Measurements from ENCODE around the gene TMCC2. TPM values are rescaled to one million over a fixed set of nuclear protein-coding genes. Genes with fewer than 3 reads are reported as not detected.
A peak's percentile ranks its signal among the peaks of the same experiment; 100 is the strongest.

Gene TMCC2
- polyA plus RNA-seq, 3 donors from 2014 or later: 0.50 to 1.1 TPM; not detected in 1

- no peak overlapping the region for H3K4me3 Mint-ChIP-seq
These were observed 76.9 kb downstream of the TMCC2 start for GRCh38 chr1:205304695-205305070.

GRCh38 chr1:205306929-205307566 is 79.3 kb downstream of the TMCC2 start:
- Mint-ChIP-seq H3K36me3 (peaks cover 28 to 78% (median 43%) of the 10 kb centered on the region in 3 donors), H3K4me1 (peaks cover 34 to 58% of the 10 kb centered on the region in 2 donors), H3K27ac (peak overlapping the region in 3 of 6 donors; percentile 12 to 64 (median 41)), H3K27me3 (ENCODE audit: low read depth in 3 of 3) (peaks cover 0 to 4% (median 2%) of the 10 kb centered on the region in 3 donors), H3K9me3 (no peaks in the 10 kb centered on the region), H3K4me3 (no peak overlapping the region)
- no peak for DNase-seq

More at GRCh38 chr1:205304695-205305070, 76.9 kb downstream of the TMCC2 start:
- Mint-ChIP-seq H3K27ac (peak overlapping the region in 1 of 6 donors; percentile 63), H3K36me3 (peaks cover 18 to 63% (median 30%) of the 10 kb centered on the region in 3 donors), H3K9me3 (no peaks in the 10 kb centered on the region), H3K4me1 (peaks cover 17 to 39% of the 10 kb centered on the region in 2 donors), H3K27me3 (ENCODE audit: low read depth in 3 of 3) (peaks cover 1 to 2% (median 2%) of the 10 kb centered on the region in 3 donors)
- DNase-seq: no peak

DNA sequence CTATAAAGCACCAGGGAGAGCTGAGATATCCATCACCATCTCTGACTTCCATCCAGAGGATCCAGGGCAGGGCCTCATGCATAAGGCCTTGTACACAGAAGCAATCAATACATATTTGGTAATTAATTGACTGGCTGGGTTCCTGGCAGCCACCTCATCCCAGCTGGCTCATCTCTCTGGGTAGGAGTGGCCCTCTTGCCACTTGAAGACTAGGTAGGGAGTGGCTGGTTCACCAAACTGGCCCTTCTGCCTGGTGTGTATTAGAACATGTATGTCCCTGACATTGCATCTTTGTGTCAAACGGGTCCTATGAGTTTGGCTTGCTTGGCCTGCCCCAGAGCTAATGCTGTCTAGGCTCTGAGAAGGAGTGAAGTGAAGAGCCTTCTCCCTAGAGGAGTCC is 82.0 kb downstream of the TMCC2 start:
- H3K27me3 Mint-ChIP-seq (ENCODE audit: low read depth in 3 of 3): peaks cover 0 to 8% (median 2%) of the 10 kb centered on the region in 3 donors
- no peaks in the 10 kb centered on the region for H3K9me3 Mint-ChIP-seq
- H3K4me1 Mint-ChIP-seq: peaks cover 56 to 78% of the 10 kb centered on the region in 2 donors
- DNase-seq: no peak
- H3K27ac Mint-ChIP-seq: peak overlapping the region in 3 of 6 donors; percentile 26 to 71 (median 32)
- peaks cover 21 to 66% (median 36%) of the 10 kb centered on the region in 3 donors for H3K36me3 Mint-ChIP-seq
- no peak overlapping the region for H3K4me3 Mint-ChIP-seq

GRCh38 chr1:205310976-205311704 is 83.4 kb downstream of the TMCC2 start:
- peak overlapping the region in 3 of 5 donors; percentile 15 to 55 (median 35) for H3K4me3 Mint-ChIP-seq
- H3K4me1 Mint-ChIP-seq: peaks cover 63 to 84% of the 10 kb centered on the region in 2 donors
- H3K36me3 Mint-ChIP-seq: peaks cover 12 to 55% (median 26%) of the 10 kb centered on the region in 3 donors
- H3K27me3 Mint-ChIP-seq (ENCODE audit: low read depth in 3 of 3): peaks cover 0 to 8% (median 2%) of the 10 kb centered on the region in 3 donors
- H3K27ac Mint-ChIP-seq: peak overlapping the region; percentile 58 to 98 (median 82)
- H3K9me3 Mint-ChIP-seq: no peaks in the 10 kb centered on the region
- no peak for DNase-seq

- Mint-ChIP-seq H3K4me3 (peak overlapping the region; percentile 79 to 93 (median 89)), H3K27me3 (ENCODE audit: low read depth in 3 of 3) (peaks cover 0 to 8% (median 2%) of the 10 kb centered on the region in 3 donors), H3K9me3 (no peaks in the 10 kb centered on the region), H3K4me1 (peaks cover 79 to 87% of the 10 kb centered on the region in 2 donors), H3K27ac (peak overlapping the region; percentile 92 to 98 (median 97)), H3K36me3 (peaks cover 12 to 38% (median 23%) of the 10 kb centered on the region in 3 donors)
- DNase-seq: peak in 2 of 3 donors; percentile 14 to 21
These were observed 85.3 kb downstream of the TMCC2 start for GRCh38 chr1:205312866-205313562.

GRCh38 chr1:205313563-205314308 is 86.0 kb downstream of the TMCC2 start:
- peak; percentile 65 to 71 (median 66) for DNase-seq
- peaks cover 87 to 92% of the 10 kb centered on the region in 2 donors for H3K4me1 Mint-ChIP-seq
- H3K27ac Mint-ChIP-seq: peak overlapping the region; percentile 92 to 98 (median 97)
- peaks cover 15 to 31% (median 17%) of the 10 kb centered on the region in 3 donors for H3K36me3 Mint-ChIP-seq
- H3K27me3 Mint-ChIP-seq (ENCODE audit: low read depth in 3 of 3): peaks cover 0 to 8% (median 2%) of the 10 kb centered on the region in 3 donors
- H3K9me3 Mint-ChIP-seq: no peaks in the 10 kb centered on the region
- H3K4me3 Mint-ChIP-seq: peak overlapping the region; percentile 79 to 93 (median 89)

DNA sequence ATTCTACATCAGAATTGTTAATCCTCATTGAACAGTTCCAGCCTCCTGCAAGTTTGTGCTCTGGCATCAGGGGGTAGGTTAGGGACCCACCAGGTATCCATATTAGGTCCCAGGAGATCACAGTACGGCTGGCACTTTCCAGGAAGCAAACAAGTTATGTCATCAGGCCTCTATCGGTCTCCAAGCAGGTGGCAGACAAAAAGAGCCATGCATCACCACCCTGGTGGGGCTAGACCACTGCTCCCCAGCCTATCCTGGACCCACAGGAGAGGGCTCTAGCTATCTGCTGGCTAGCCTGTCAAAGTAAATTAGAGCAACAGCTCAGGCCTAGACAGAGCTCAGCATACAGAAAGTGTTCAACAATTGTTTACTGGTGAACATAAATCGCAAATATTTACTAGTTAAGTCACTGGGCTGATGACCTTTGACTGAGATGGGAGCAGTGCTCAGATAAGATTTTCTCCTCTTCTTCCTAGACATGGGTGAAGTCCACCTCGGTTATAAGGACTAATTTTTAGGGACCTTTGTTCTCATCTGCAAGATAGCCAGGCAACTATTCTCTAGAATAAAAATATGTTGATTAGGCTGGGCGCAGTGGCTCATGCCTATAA is 87.4 kb downstream of the TMCC2 start:
- H3K4me1 Mint-ChIP-seq: peaks cover 99% of the 10 kb centered on the region in 2 donors
- peaks cover 0 to 8% (median 2%) of the 10 kb centered on the region in 3 donors for H3K27me3 Mint-ChIP-seq (ENCODE audit: low read depth in 3 of 3)
- H3K27ac Mint-ChIP-seq: peak overlapping the region; percentile 92 to 98 (median 97)
- peaks cover 15 to 19% (median 17%) of the 10 kb centered on the region in 3 donors for H3K36me3 Mint-ChIP-seq
- peaks cover 0 to 2% (median 0%) of the 10 kb centered on the region in 6 donors for H3K9me3 Mint-ChIP-seq
- peak overlapping the region; percentile 79 to 93 (median 89) for H3K4me3 Mint-ChIP-seq
- peak in 2 of 3 donors; percentile 17 for DNase-seq

DNA sequence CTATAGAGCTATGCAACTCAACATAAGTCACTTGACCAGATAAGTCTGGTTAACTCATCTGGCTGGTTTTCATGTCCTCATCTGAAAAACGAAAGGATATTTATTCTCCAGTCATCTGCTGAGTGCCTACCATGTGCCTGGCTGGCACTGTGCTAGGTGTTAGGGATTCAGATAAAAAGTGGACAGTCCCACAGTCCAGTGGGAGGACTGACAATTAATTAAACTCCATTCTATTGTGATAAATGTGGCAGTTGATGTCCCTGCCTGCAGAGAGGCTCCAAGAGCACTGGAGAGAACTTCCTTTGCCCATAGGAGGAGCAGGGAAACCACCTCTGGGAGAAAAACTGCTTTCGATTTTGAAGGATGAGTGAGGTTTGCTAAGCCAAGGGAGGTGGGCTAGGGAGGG is 88.4 kb downstream of the TMCC2 start:
- DNase-seq: peak in 1 of 3 donors; percentile 15
- H3K4me3 Mint-ChIP-seq: peak overlapping the region; percentile 43 to 100 (median 58)
- peaks cover 0 to 11% (median 2%) of the 10 kb centered on the region in 3 donors for H3K27me3 Mint-ChIP-seq (ENCODE audit: low read depth in 3 of 3)
- H3K27ac Mint-ChIP-seq: peak overlapping the region; percentile 82 to 98 (median 93)
- peaks cover 0 to 2% (median 0%) of the 10 kb centered on the region in 6 donors for H3K9me3 Mint-ChIP-seq
- H3K36me3 Mint-ChIP-seq: peaks cover 5 to 12% (median 8%) of the 10 kb centered on the region in 3 donors
- H3K4me1 Mint-ChIP-seq: peaks cover 97 to 100% of the 10 kb centered on the region in 2 donors

DNA sequence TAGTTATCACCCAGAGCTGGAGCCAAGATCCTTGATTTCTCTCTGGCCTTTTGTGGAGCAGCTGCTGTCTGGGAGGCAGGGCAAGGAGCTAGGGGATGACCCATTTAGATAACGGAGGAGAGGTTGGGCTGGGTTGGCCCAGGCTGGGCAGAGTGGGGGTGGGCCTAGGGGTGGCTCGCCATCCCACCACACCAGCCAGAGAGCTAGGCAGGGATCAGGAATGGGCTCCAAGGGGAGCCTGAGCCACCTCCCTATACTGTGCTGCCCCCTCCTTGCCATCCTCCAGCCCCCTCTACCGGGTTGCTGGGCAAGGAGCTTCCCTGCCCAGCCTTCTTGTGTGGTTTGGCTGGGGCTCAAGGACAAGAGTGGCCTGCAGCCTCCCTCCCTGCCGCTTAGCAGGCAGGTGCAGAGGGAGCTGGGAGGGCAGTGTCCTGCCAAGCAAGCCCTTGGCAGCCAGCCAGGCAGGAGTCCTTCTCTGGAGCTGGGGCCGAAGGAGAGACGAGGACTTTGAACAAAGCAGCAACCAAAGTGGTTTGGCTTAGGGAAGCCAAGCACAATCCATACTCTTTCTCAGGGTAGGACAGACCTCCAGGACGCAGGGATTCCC is 89.7 kb downstream of the TMCC2 start:
- H3K36me3 Mint-ChIP-seq: peaks cover 0 to 7% (median 3%) of the 10 kb centered on the region in 3 donors
- H3K27ac Mint-ChIP-seq: peak overlapping the region; percentile 80 to 98 (median 93)
- H3K27me3 Mint-ChIP-seq (ENCODE audit: low read depth in 3 of 3): peaks cover 0 to 9% (median 5%) of the 10 kb centered on the region in 3 donors
- no peak for DNase-seq
- H3K9me3 Mint-ChIP-seq: peaks cover 0 to 2% (median 0%) of the 10 kb centered on the region in 6 donors
- peak overlapping the region; percentile 55 to 100 (median 95) for H3K4me3 Mint-ChIP-seq
- peaks cover 91 to 98% of the 10 kb centered on the region in 2 donors for H3K4me1 Mint-ChIP-seq

DNA sequence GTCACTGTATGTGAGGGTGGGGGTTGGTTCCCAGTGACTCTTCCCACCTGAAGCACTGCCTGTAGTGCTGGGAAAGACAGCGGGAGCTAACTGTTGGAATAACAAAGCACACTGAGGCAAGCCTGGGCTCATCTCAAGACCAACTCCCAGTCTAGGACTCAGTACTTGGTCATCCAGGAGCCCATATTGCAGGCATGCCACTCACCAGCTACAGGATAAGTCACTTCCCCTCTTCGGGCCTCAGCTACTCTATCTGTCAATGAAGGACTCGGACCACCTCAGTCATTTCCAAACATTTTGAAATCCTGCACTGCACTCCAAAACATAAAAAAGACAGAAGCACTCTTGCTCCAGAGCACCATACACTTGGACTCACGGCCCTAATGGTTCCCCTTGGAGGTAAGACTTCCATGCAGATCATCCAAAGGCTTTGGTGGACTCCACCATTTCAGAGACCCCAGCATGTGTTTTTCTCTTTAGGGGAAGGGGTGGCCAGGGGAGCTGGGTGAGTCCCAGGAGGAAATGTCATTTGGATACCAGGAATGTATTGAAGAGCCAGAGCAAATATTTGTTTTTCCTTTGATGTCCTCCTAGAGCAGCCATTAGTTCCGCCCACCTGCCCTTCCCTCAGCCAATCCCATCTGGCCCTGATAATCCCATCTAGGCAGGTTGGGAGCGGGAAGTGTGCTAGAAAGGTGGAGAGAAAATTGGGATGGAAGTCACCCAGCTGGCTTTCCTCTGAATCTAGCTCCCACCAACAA is 90.7 kb downstream of the TMCC2 start:
- peak overlapping the region; percentile 37 to 98 (median 84) for H3K27ac Mint-ChIP-seq
- H3K36me3 Mint-ChIP-seq: peaks cover 0 to 7% (median 3%) of the 10 kb centered on the region in 3 donors
- peaks cover 81 to 90% of the 10 kb centered on the region in 2 donors for H3K4me1 Mint-ChIP-seq
- DNase-seq: no peak
- peaks cover 0 to 9% (median 5%) of the 10 kb centered on the region in 3 donors for H3K27me3 Mint-ChIP-seq (ENCODE audit: low read depth in 3 of 3)
- H3K9me3 Mint-ChIP-seq: peaks cover 0 to 2% (median 0%) of the 10 kb centered on the region in 6 donors
- H3K4me3 Mint-ChIP-seq: peak overlapping the region; percentile 95 to 100 (median 99)
